GM12891 (cell line): ENCODE results near the gene UGT1A8.

Experiments
- PAX5 ChIP-seq: IDR thresholded peaks from 2 replicates; pipeline ENCODE4 v1.6.1; 2011; ENCODE audit warnings: low read length, moderate library complexity, mild to moderate bottlenecking; ENCODE audit not compliant: insufficient read depth, severe bottlenecking
- POLR2A ChIP-seq: IDR thresholded peaks from 2 replicates; pipeline ENCODE4 v1.6.1; 2011; ENCODE audit warnings: low read depth, low read length, control low read depth
- POLR2AphosphoS5 ChIP-seq: IDR thresholded peaks from 2 replicates; pipeline ENCODE4 v1.6.1; 2011; ENCODE audit warnings: low read depth, low read length, control low read depth
- POU2F2 ChIP-seq: IDR thresholded peaks from 2 replicates; pipeline ENCODE4 v1.6.1; 2011; ENCODE audit warnings: low read depth, mild to moderate bottlenecking, control low read depth, low read length, moderate library complexity
- SPI1 ChIP-seq: IDR thresholded peaks from 2 replicates; pipeline ENCODE4 v1.6.1; 2011; ENCODE audit warnings: low read depth, low read length, control low read depth
- TAF1 ChIP-seq: IDR thresholded peaks from 2 replicates; pipeline ENCODE4 v1.6.1; 2011; ENCODE audit warnings: low read depth, low read length, control low read depth

DNA sequence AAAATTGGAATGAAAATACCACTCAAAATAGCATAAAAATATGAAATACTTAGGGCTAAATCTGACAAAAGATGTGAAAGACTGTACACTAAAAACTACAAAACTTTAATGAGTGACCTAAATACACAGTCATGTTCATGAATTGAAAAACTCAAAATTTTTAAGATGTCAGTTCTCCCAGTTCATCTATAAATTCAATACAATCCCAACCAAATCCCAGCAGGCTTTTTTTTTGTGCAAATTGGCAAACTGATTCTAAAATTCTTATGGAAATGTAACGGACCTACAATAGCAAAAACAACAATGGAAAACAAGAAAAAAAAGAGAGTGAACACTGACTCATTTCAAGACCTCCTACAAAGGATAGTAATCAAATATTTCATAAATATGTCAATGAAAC, 46.4 kb upstream of the UGT1A8 start:
- no peak for TF ChIP-seq POLR2A
- no peak for TF ChIP-seq PAX5
- no peak for TF ChIP-seq SPI1
- no peak for TF ChIP-seq TAF1
- no peak for TF ChIP-seq POLR2AphosphoS5
- no peak for TF ChIP-seq POU2F2
